ENCODE results near the gene SNX11. TPM values are rescaled to one million over a fixed set of nuclear protein-coding genes. Genes with fewer than 3 reads are reported as not detected.
"Not testable (repeated sequence)": the region's sequence is repeated elsewhere in the genome, so short reads cannot be mapped to it uniquely, and the experiment has no call there.

Gene SNX11
- total RNA-seq, 2 experiments from 2014 or later: 27.2 to 29.5 TPM

DNA sequence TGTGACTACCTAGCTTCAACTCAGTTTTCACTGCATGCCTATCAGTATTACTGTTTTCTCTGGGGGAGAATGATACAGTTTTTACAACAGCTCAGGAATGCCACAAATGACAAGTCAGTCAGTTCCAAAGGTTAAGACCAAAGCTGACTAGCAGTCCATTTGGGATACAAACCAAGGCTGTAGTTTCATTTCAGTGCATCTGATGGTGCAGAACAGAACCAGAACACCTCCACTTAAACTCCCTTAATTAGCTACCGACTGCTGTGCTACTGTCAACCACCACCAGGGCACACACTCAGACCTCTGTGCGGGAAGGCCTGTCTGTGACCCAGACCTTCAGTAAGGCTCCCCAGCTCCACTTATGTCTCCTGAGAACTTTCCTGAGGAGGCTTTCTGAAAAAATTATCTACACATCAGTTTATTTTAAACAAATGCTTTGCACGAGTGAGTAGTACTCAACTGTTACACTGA is 39.0 kb upstream of the SNX11 start:
- Mint-ChIP-seq H3K27me3 (no peaks in the 10 kb centered on the region), H3K36me3 (ENCODE audit: low read depth) (peaks cover 28% of the 10 kb centered on the region), H3K9me3 (no peaks in the 10 kb centered on the region), H3K4me1 (ENCODE audit: low read depth) (no peaks in the 10 kb centered on the region), H3K27ac (no peak overlapping the region), H3K4me3 (no peak overlapping the region)
- intact Hi-C loops (cut with micrococcal nuclease): no loop called here
- ATAC-seq (peak; percentile 61), DNase-seq (peak; percentile 38)
- POLR2A ChIA-PET: interaction anchor here (0.7 to 5.2 kb wide), 7 partner anchors 8 to 41 kb away, joined by 3 to 20 read pairs (median 5); partner anchors contain the start of gene NFE2L1
- CTCF ChIA-PET: interaction anchor here (0.8 to 20.3 kb wide), 16 partner anchors 8 to 240 kb away, joined by 3 to 283 read pairs (median 4); partner anchors contain the start of gene SNX11
- TF ChIP-seq, protein P1, sequence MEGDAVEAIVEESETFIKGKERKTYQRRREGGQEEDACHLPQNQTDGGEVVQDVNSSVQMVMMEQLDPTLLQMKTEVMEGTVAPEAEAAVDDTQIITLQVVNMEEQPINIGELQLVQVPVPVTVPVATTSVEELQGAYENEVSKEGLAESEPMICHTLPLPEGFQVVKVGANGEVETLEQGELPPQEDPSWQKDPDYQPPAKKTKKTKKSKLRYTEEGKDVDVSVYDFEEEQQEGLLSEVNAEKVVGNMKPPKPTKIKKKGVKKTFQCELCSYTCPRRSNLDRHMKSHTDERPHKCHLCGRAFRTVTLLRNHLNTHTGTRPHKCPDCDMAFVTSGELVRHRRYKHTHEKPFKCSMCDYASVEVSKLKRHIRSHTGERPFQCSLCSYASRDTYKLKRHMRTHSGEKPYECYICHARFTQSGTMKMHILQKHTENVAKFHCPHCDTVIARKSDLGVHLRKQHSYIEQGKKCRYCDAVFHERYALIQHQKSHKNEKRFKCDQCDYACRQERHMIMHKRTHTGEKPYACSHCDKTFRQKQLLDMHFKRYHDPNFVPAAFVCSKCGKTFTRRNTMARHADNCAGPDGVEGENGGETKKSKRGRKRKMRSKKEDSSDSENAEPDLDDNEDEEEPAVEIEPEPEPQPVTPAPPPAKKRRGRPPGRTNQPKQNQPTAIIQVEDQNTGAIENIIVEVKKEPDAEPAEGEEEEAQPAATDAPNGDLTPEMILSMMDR (IDR thresholded peaks at IDR 0.05): peak; percentile 49

DNA sequence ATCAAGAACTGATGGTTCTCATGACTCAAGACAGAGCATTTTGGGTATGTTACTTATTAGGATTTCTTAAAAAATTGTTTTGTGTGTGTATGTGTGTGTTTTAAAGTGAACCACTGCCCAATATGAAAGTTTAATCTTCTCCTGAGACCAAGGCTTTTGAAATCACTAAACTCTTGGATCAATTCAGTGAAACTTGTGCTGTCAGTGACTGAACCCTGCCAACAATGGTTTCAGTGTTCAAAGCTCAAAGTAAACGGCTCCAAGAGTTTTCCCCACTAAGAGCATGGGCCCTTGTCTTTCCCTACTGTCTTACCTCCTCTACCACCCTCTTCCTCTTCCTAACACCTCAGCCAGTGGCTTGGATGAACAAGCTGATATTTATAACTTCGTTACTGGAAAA is 37.4 kb upstream of the SNX11 start:
- Mint-ChIP-seq H3K4me1 (ENCODE audit: low read depth) (no peaks in the 10 kb centered on the region), H3K27ac (no peak overlapping the region), H3K36me3 (ENCODE audit: low read depth) (peaks cover 26% of the 10 kb centered on the region), H3K27me3 (no peaks in the 10 kb centered on the region), H3K4me3 (no peak overlapping the region), H3K9me3 (no peaks in the 10 kb centered on the region)
- DNase-seq (no peak), ATAC-seq (no peak)
- CTCF ChIA-PET: interaction anchor here (0.9 to 20.3 kb wide), 3 partner anchors 6 to 100 kb away, joined by 3 to 283 read pairs (median 186); no protein-coding TSS in a partner anchor
- TF ChIP-seq, protein P1 (IDR thresholded peaks at IDR 0.05): no peak
- POLR2A ChIA-PET: interaction anchor here (5.2 kb wide), 1 partner anchor 22 kb away, joined by 20 read pairs; the partner anchor contains the start of gene NFE2L1
- intact Hi-C loops (cut with micrococcal nuclease): no loop called here

DNA sequence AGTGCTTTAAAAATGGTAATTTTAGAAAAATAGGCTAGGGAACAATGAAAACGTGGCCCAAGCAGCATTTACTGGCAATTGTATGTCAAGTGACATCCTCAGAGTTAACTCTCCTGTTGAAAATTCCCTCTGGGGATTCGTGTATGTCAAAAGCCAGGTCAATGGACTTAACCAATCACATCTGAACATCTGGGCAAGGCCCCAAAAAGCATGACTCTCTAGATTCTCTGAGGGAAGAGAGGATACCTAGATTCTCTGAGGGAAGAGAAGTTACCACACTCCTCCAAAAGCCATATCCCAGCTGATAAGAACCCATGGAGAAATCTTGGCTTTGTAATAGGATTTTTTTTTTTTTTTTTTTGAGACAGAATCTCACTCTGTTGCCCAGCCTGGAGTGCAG is 35.9 kb upstream of the SNX11 start:
- Mint-ChIP-seq H3K4me1 (ENCODE audit: low read depth) (no peaks in the 10 kb centered on the region), H3K27ac (no peak overlapping the region), H3K9me3 (no peaks in the 10 kb centered on the region), H3K36me3 (ENCODE audit: low read depth) (peaks cover 22% of the 10 kb centered on the region), H3K27me3 (no peaks in the 10 kb centered on the region), H3K4me3 (no peak overlapping the region)
- intact Hi-C loops (cut with micrococcal nuclease): no loop called here
- DNase-seq (no peak), ATAC-seq (no peak)
- POLR2A ChIA-PET: interaction anchor here (0.7 kb wide), 1 partner anchor 43 kb away, joined by 3 read pairs; no protein-coding TSS in a partner anchor
- CTCF ChIA-PET: interaction anchor here (1.1 to 20.3 kb wide), 4 partner anchors 9 to 43 kb away, joined by 6 to 283 read pairs (median 97); no protein-coding TSS in a partner anchor
- TF ChIP-seq, protein P1 (IDR thresholded peaks at IDR 0.05): no peak

DNA sequence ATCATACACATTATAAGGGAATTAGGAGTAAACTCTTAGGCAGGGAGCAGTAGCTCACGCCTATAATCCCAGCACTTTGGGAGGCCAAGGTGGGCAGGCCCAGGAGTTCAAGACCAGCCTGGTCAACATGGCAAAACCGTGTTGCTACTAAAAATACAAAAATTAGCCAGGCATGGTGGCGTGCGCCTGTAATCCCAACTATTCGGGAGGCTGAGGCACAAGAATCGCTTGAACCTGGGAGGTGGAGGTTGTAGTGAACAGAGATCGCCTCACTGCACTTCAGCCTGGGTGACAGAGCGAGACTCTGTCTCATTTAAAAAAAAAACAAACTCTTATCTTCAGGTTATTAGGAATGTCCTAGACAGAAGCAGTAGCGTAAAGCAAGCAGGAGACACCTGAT is 34.8 kb upstream of the SNX11 start:
- H3K36me3 Mint-ChIP-seq (ENCODE audit: low read depth): peaks cover 20% of the 10 kb centered on the region

DNA sequence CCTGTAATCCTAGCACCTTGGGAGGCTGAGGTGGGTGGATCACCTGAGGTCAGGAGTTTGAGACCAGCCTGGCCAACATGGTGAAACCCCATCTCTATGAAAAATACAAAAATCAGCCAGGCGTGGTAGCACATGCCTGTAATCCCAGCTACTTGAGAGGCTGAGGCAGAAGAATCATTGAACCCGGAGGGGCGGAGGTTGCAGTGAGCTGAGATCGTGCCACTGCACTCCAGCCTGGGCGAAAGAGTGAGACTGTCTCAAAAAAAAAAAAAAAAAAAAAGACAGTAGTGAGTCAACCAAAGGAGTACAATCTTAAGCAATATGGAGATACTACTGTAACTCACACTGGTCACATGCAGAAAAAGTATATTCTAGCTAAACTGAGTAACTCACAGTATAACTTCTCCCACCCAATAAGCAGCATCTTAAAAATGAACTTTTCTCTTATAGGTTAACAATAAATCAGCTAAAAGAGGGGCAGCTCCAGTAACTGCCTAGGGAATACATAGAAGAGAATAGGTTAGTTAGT is 33.9 kb upstream of the SNX11 start:
- not testable (repeated sequence) for H3K27me3 Mint-ChIP-seq; H3K4me3 Mint-ChIP-seq; H3K9me3 Mint-ChIP-seq; ATAC-seq; DNase-seq; H3K27ac Mint-ChIP-seq; H3K4me1 Mint-ChIP-seq (ENCODE audit: low read depth)
- ChIA-PET POLR2A (interaction anchor here (0.6 to 1.7 kb wide), 3 partner anchors 25 to 83 kb away, joined by 3 to 10 read pairs (median 4); no protein-coding TSS in a partner anchor), CTCF (interaction anchor here (0.7 to 20.3 kb wide), 12 partner anchors 9 to 61 kb away, joined by 3 to 283 read pairs (median 6); no protein-coding TSS in a partner anchor)
- intact Hi-C loops (cut with micrococcal nuclease): loop anchor here (1.0 kb wide), 1 partner anchor 47 kb away; no protein-coding TSS in a partner anchor
- H3K36me3 Mint-ChIP-seq (ENCODE audit: low read depth): peaks cover 20% of the 10 kb centered on the region

More for the DNA sequence above, 34.8 kb upstream of the SNX11 start:
- CTCF ChIA-PET: interaction anchor here (0.7 to 20.3 kb wide), 5 partner anchors 10 to 45 kb away, joined by 3 to 283 read pairs (median 8); no protein-coding TSS in a partner anchor
- DNase-seq; ATAC-seq; H3K27me3 Mint-ChIP-seq; H3K27ac Mint-ChIP-seq; H3K4me3 Mint-ChIP-seq; H3K9me3 Mint-ChIP-seq; H3K4me1 Mint-ChIP-seq (ENCODE audit: low read depth); intact Hi-C loops (cut with micrococcal nuclease): not testable (repeated sequence)
- POLR2A ChIA-PET: interaction anchor here (1.0 to 1.6 kb wide), 2 partner anchors 28 to 47 kb away, joined by 3 to 10 read pairs; partner anchors contain the start of gene CBX1
